Colonic mucosa (tissue), 4 donors: ENCODE results near the gene ARMH3. TPM values are rescaled to one million over a fixed set of nuclear protein-coding genes. Genes with fewer than 3 reads are reported as not detected.

ENCODE experiments used
- DNase-seq: peaks from one replicate; pipeline ENCODE4 v3.0.0-alpha.2; 2020
- H3K27ac ChIP-seq: fragments of 200-600 bp; one replicate; pipeline ENCODE4 v1.8.0; 2021
- H3K27me3 ChIP-seq: fragments of 200-600 bp; one replicate; pipeline ENCODE4 v1.8.0; 2021
- H3K36me3 ChIP-seq: fragments of 200-600 bp; one replicate; pipeline ENCODE4 v1.8.0; 2021
- H3K4me1 ChIP-seq: fragments of 200-600 bp; one replicate; pipeline ENCODE4 v1.8.0; 2021; ENCODE audit warnings: mild to moderate bottlenecking
- H3K4me3 ChIP-seq: fragments of 200-600 bp; one replicate; pipeline ENCODE4 v1.8.0; 2021
- H3K9ac ChIP-seq, 2 donors: one replicate each; pipeline ENCODE4 v1.7.0; 2013; ENCODE audit warnings: control low read depth in 2 of 2, low read depth in 2 of 2, low read length in 2 of 2
- H3K9me3 ChIP-seq: fragments of 200-600 bp; one replicate; pipeline ENCODE4 v1.8.0; 2021
- CTCF ChIP-seq: fragments of 200-600 bp; IDR thresholded peaks from one replicate; pipeline ENCODE4 v1.8.0; 2022; ENCODE audit warnings: antibody characterized with exemption, mild to moderate bottlenecking
- intact Hi-C: fragments of 100-400 bp; cut with DNase I; formaldehyde crosslinking; loops from one replicate; pipeline ENCODE4 v1.14.1; 2022
- total RNA-seq, 2 donors: library from RNA; stranded (reverse); fragmentation: NEBNext Ultra II Directional in 1 of 2; extraction: Animal tissue kit (Norgen Biotek cat#: 25700) in 1 of 2; gene quantifications; one replicate each; pipeline ENCODE4 v1.2.1, GENCODE V29; 2021
- donor health status: healthy.
- donor health status: DM: no; HTN: no; CAD: no.
- donor health status: DM: no; HTN: no; CAD: no.

Gene ARMH3
- total RNA-seq, 2 donors from 2014 or later: 25.1 to 31.3 TPM

GRCh38 chr10:101875068-101875688 lies 180.8 kb downstream of the ARMH3 start:
- intact Hi-C loops: no loop called here
- Histone ChIP-seq H3K9ac (no peak overlapping the region), H3K4me3 (no peak overlapping the region), H3K9me3 (no peaks in the 10 kb centered on the region), H3K27me3 (no peaks in the 10 kb centered on the region), H3K4me1 (no peaks in the 10 kb centered on the region), H3K27ac (no peak overlapping the region), H3K36me3 (no peaks in the 10 kb centered on the region)
- no peak for TF ChIP-seq CTCF
- DNase-seq: no peak

GRCh38 chr10:101874252-101874651 lies 181.7 kb downstream of the ARMH3 start:
- H3K27me3 ChIP-seq: no peaks in the 10 kb centered on the region
- no peaks in the 10 kb centered on the region for H3K4me1 ChIP-seq
- H3K9me3 ChIP-seq: no peaks in the 10 kb centered on the region
- no peak overlapping the region for H3K4me3 ChIP-seq
- H3K36me3 ChIP-seq: no peaks in the 10 kb centered on the region
- DNase-seq: no peak
- intact Hi-C loops: no loop called here
- H3K27ac ChIP-seq: no peak overlapping the region
- TF ChIP-seq CTCF: no peak
- no peak overlapping the region for H3K9ac ChIP-seq

GRCh38 chr10:101867931-101868330 lies 188.0 kb downstream of the ARMH3 start:
- H3K36me3 ChIP-seq: no peaks in the 10 kb centered on the region
- no peak overlapping the region for H3K27ac ChIP-seq
- H3K27me3 ChIP-seq: no peaks in the 10 kb centered on the region
- H3K4me1 ChIP-seq: no peaks in the 10 kb centered on the region
- intact Hi-C loops: no loop called here
- no peak for DNase-seq
- no peak for TF ChIP-seq CTCF
- H3K9me3 ChIP-seq: no peaks in the 10 kb centered on the region
- no peak overlapping the region for H3K4me3 ChIP-seq
- no peak overlapping the region for H3K9ac ChIP-seq

GRCh38 chr10:101859530-101859929 lies 196.4 kb downstream of the ARMH3 start:
- TF ChIP-seq CTCF: no peak
- Histone ChIP-seq H3K4me3 (no peak overlapping the region), H3K36me3 (no peaks in the 10 kb centered on the region), H3K9ac (no peak overlapping the region), H3K9me3 (no peaks in the 10 kb centered on the region), H3K27ac (no peak overlapping the region), H3K27me3 (no peaks in the 10 kb centered on the region), H3K4me1 (no peaks in the 10 kb centered on the region)
- DNase-seq: no peak
- intact Hi-C loops: no loop called here

- intact Hi-C loops: no loop called here
- no peak overlapping the region for H3K27ac ChIP-seq
These were observed 197.1 kb downstream of the ARMH3 start for GRCh38 chr10:101858723-101859500.

More at GRCh38 chr10:101858723-101859500, 197.1 kb downstream of the ARMH3 start:
- no peak overlapping the region for H3K4me3 ChIP-seq
- no peaks in the 10 kb centered on the region for H3K36me3 ChIP-seq
- H3K4me1 ChIP-seq: no peaks in the 10 kb centered on the region
- no peaks in the 10 kb centered on the region for H3K27me3 ChIP-seq
- no peak overlapping the region for H3K9ac ChIP-seq
- no peaks in the 10 kb centered on the region for H3K9me3 ChIP-seq
- no peak for TF ChIP-seq CTCF
- no peak for DNase-seq
